A673 (cell line): ENCODE measurements around the gene SCGB3A2.

Experiments used
- EZH2 ChIP-seq: fragments of 200-600 bp; sonication (generic); IDR thresholded peaks from 2 replicates; pipeline ENCODE4 v1.6.1; 2017; ENCODE audit warnings: borderline replicate concordance, low read depth, mild to moderate bottlenecking, mixed read lengths, antibody characterized with exemption, low read length; ENCODE audit not compliant: poor library complexity, severe bottlenecking
- TF ChIP-seq, protein P1 (sequence below): fragments of 300-800, 200-600 bp; sonication (generic); conservative IDR thresholded peaks from 2 replicates; pipeline ENCODE4 v1.5.1; 2017; ENCODE audit warnings: low read depth, mild to moderate bottlenecking, antibody characterized with exemption, low read length, moderate library complexity, mixed read lengths

DNA sequence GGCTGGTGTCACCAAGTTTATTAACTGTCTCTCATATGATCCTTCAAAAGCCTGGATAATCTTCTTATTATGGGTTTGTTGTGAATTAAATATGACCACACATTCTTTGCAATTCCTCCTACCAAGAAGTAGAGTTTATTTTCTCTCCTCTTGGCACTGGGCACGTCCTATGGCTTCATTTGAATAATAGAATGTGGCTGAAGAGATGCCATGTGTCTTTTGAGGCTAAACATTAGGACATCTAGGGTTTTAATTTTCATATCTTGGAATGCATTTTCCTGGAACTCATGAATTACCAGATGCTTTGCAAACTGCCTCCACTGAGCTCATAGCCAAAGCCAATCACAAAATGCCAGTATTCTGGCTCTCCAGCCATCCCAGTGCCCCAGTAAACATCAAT is 19.9 kb upstream of the SCGB3A2 start:
- TF ChIP-seq, protein P1, sequence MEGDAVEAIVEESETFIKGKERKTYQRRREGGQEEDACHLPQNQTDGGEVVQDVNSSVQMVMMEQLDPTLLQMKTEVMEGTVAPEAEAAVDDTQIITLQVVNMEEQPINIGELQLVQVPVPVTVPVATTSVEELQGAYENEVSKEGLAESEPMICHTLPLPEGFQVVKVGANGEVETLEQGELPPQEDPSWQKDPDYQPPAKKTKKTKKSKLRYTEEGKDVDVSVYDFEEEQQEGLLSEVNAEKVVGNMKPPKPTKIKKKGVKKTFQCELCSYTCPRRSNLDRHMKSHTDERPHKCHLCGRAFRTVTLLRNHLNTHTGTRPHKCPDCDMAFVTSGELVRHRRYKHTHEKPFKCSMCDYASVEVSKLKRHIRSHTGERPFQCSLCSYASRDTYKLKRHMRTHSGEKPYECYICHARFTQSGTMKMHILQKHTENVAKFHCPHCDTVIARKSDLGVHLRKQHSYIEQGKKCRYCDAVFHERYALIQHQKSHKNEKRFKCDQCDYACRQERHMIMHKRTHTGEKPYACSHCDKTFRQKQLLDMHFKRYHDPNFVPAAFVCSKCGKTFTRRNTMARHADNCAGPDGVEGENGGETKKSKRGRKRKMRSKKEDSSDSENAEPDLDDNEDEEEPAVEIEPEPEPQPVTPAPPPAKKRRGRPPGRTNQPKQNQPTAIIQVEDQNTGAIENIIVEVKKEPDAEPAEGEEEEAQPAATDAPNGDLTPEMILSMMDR = no peak
- no peak for TF ChIP-seq EZH2
